HG03196 (cell line): Measurements from ENCODE around the gene ZBTB42.

ENCODE experiments used
- ATAC-seq: cut with Tn5 transposase; IDR thresholded peaks from one replicate; pipeline ENCODE4 v1.9.1; 2021; ENCODE audit not compliant: unreplicated experiment

ZBTB42 gene

GRCh38 chr14:104782086-104782807, 18.7 kb upstream of the ZBTB42 start:
- no peak for ATAC-seq

DNA sequence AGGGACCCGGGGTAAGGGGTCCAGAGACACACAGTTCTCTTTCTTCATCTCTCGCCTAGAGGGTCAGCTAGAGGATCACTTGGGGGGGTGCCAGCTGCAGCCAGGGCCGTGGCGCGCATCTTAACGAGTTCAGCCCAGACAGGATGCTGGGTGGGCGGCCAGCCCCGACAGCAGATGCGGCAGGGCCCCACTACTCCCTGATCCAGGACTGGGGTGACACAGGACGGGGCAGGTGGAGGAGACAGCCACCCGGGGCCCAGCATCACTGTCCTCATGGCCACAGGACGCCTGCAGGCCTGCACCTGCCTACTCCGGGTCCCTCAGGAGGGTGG, 18.1 kb upstream of the ZBTB42 start:
- ATAC-seq: no peak

GRCh38 chr14:104783484-104784217, 17.2 kb upstream of the ZBTB42 start:
- ATAC-seq: no peak

DNA sequence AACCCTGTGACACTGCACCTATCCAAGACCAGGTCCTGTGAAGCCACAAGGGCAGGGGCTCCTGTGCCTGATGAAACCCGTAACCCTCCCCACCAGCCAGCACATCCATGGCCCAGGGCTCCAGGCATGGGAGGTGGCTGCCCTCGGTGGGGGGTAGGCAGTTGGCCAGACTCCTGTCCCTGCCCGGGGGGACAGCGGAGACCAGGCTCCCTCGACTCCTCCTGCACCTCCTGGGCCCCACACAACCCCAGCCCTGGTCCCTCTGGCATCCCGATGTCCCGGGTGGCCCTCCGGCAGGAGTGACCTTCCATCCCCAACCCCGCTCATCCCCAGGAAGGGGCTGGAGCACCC, 16.7 kb upstream of the ZBTB42 start:
- ATAC-seq: no peak

- ATAC-seq: no peak
These were observed 15.8 kb upstream of the ZBTB42 start for GRCh38 chr14:104784846-104785707.

- no peak for ATAC-seq
These were observed 15.2 kb upstream of the ZBTB42 start for GRCh38 chr14:104785708-104786080.

DNA sequence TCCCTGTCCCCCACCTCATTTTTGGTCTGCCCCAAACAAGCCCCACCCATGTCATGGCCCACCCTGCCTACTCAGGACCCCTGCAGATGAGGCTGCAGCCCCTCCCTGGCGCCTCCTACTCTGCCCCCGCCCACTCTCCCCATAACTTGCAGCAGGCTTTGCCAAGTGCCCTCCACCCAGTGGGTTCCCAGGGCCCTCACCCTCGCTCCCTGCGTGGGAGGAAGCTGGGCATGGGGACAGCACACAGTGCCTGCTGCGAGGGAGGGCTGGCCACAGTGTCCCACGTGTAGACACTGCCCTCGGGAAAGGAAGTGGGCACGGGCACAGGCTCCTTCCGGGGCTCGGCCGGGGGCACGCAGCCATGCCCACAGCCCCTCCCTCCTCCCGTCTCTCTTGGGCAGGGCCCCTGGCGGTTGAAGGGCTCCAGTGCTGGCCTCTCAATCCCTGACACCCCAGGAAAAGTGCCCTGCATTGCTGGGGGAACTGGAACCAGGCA, 14.8 kb upstream of the ZBTB42 start:
- no peak for ATAC-seq

DNA sequence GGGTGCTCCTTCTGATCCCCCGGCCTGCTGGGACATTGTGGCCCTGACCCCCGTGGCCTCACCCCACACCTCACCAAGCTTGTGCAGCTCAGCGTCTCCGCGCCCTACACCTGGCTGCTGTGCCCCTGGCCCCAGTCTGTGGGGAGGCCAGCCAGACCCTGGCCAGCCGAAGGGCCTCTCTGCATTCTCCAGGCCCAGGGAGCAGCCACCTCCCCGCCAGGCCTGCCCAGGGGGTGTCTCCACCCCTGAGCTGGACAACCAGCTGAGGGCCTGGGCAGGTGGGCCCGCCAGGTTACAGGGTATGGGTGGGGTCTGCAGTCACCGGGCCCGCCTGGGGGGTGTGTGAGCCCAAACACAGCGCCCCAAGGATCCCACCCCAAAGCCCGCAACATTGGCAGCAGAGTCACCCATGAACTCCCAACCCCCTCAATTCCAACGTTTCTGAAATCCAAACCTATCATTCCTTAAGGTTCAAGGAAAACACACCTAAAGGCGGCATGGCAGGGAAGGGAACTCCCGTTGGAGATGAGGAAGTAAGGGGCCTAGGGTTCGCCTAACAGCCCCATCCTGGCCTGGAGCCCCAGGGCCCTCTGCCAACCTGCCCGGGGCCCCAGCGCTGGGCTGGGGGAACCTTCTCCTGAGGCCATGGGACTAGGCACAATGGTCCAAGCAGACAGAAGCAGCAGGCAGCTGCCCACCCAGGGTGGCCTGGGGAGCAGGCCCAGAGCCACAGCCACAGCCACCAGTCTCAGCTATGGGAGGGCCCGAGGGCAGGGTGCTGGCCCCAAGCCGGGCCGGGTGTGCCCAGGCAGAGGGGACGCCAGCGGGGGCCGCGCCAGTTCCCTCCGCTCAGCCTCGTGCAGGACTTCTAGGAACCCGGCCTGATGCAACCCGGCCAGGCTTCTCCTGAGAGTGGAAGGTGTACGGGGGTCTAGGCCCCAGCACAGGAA, 13.9 kb upstream of the ZBTB42 start:
- no peak for ATAC-seq

DNA sequence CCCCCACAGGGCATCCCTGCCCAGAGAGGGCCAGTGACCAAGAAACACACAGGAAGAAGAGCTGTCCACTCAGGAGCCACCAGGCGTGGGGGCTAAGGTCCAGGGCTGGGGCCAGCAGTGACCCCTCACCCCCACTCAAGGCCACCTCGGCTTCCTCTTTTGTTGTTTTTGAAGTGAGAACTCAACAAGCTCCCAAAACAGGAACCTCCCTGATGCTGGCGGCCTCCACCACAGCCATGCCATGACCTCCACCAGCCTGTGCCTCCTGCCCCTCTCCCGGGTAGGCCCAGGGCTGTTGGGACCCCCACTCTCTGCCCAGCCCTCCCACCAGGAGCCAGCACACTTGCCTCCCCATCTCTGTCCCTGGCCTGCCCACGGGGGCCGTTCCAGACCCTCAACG, 13.2 kb upstream of the ZBTB42 start:
- no peak for ATAC-seq

- ATAC-seq: no peak
These were observed 12.6 kb upstream of the ZBTB42 start for GRCh38 chr14:104788161-104788818.

- ATAC-seq: no peak
These were observed 11.8 kb upstream of the ZBTB42 start for GRCh38 chr14:104788873-104789663.

DNA sequence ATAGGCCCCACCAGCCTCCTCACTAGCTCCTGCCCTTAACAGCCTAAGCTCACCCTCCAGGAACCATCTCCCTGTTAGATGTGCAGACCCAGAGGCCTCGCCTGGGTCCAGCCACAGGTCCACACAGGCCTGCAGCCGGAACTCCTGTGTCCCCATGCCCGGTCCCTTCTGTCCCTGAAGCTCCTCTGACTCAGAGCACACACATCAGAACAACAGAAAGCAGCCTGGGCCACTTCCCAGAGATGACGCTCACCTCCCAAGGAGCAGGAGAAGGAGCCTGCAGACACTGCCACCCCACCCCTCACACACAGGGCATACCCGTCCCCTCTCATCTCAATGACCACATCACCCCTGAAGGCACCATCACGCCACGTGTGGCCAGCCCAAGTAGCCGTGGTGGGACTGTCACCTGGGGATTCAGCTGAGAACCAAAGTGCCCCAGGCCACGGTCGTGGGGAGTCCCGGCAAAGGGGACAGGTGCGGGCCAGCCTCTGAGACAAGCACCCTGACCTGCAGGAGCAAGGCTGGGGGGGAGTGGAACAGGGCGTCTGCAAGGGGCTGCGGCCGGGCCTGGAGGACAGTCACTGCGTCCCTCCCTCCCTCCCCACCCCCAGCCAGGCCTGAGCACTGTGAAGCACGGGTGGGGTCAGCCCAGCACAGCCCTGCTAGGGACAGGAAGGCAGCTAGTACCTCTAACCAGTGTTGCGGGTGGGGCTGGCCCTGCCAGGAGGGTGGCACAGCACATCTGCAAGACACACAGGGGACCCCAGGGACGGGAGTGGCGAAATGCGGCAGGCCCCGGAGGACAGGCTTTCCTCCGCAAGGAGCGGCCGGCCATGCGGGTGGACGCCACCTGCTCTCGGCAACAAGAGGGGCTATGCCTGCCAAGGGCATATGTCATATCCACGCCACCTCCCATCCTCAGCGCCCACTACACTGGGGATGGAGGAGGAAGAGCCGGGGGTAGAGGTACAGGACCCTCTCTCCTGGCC, 10.9 kb upstream of the ZBTB42 start:
- ATAC-seq: no peak

- ATAC-seq: no peak
These were observed 9.5 kb upstream of the ZBTB42 start for GRCh38 chr14:104791425-104791824.

DNA sequence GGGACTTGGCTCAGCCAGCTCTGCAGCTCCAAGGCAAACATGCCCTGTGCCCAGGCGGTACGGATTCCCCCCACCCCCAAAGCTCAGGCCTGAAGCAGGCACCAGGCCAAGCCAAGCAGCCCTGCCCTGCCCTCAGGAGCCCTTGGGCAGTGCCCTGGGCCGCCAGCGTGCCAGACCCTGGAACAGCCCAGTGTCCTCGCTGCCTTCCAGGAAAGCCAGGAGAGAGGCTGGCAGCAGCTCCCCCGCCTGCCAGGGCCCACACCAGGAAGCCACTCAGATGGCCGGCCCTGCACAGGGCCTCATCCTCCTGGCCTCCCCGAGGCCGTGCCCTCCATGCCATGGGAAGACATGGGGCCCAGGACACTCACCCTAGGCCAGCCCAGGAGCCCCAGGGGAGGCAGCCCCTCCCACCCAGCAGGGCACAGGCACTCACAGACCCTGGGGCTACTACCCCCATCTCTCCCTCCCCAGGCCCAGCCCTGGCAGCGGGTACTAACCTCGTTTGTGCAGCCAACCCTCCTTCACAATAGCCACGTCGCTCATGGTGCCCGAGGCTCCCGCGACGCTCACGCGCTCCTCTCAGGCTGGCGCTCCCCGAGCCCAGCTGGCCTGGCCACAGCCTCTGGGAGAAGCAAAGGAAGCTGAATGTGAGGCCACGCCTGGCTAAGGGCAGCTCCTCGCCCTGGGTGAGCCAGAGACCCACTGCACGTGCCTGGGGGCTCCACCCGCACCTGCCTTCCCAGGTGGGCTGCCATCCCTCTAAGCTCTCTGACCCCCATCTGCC, 8.6 kb upstream of the ZBTB42 start:
- no peak for ATAC-seq

DNA sequence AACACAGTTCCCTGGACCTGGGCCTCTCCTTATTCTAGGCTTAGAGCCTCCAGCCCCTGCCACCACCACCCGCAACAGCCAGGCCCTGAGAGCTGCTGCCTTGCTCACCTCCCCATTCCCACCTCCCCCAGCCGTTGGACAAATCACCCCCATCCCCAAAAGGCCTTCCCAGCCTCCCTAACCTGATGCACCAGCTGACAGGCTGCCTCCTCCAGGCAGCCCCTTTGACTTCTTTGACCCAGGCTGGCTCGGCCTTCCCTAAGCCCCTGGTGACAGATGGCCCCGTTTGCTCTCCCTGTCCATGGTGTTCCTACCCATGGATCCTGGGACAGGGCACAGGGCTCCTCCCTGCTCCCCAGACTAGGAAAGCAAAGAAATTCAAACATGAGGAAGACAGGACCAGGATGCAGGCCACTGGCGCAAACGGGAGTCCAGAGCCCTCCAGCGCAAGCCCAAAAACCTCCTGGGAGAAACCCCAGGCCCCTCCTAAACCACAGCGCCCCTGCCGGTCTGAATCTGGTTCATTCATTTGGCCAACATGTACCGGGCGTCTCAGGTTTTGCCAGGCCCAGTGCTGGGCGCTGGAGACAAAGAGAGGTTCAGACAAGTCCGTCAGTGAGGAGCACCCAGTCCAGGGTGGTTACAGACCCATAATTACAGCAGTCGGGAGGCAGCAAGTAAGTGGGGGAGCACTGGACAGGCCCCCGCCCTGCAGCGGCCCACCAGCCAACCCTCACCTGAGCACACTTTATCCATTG, 7.8 kb upstream of the ZBTB42 start:
- ATAC-seq: no peak

DNA sequence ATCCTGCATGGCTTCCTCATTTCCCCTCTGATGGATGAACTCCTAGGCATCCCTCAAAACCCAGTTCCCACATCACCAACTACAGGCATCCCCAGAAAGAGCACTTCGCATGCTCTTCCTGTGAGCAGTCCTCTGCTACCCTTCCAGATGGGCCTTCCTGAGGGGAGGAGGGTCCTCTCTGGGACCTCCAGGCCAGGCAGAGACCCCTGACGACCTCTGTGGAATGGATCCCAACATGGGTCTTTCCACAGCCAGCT, 7.3 kb upstream of the ZBTB42 start:
- no peak for ATAC-seq

DNA sequence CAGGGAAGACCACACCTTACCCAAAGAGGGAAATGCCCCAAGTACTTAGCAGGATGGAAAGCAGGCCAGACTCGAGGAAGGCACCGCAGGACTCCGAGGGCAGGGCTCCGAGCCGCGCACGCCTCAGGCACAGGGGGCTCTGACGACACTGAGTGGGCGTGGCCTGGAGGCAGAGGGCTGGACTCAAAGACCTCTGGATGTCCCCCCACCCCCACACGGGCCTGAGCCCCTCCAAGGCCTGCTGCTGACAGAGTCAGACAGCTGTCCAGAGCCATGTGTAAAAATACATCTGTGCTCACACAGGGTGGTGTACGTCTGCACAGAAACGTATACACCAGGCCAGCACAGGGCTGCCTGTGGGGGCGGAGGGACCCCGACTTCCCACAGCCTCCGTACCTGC, 6.8 kb upstream of the ZBTB42 start:
- ATAC-seq: no peak
